ENCODE results near the gene CARS1.

DNA sequence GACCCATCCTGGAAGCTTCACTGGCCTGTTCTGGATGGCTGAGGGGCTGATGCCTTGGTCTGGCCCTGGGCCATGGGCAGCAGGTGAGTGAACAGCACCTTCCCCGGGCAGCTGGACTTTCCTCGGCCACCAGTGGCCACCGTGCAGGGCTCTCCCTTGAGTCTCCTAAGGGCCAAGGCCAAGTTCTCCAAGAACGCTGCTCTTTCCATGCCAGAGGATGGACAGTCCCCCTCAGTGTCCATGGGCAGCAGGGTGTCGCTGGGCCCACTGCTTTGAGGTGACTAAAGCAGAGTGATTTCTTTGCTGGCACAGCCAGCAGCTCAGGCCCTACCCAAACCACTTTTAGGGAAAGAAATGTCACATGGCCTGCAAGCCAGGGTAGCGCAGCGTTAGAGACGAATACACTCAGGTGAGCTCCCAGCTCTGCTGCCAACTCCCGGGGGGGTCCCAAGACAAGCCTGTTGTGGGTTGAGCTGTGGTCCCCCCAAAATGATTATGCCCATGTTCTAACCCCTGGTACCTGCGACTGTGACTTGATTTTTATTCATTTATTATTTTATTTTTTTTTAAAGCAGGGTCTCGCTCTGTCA lies 3.3 kb upstream of the CARS1 start:
- TF ChIP-seq, protein P1, sequence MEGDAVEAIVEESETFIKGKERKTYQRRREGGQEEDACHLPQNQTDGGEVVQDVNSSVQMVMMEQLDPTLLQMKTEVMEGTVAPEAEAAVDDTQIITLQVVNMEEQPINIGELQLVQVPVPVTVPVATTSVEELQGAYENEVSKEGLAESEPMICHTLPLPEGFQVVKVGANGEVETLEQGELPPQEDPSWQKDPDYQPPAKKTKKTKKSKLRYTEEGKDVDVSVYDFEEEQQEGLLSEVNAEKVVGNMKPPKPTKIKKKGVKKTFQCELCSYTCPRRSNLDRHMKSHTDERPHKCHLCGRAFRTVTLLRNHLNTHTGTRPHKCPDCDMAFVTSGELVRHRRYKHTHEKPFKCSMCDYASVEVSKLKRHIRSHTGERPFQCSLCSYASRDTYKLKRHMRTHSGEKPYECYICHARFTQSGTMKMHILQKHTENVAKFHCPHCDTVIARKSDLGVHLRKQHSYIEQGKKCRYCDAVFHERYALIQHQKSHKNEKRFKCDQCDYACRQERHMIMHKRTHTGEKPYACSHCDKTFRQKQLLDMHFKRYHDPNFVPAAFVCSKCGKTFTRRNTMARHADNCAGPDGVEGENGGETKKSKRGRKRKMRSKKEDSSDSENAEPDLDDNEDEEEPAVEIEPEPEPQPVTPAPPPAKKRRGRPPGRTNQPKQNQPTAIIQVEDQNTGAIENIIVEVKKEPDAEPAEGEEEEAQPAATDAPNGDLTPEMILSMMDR (IDR thresholded peaks at IDR 0.05), result no peak
- TF ChIP-seq POLR2A (IDR thresholded peaks at IDR 0.05), result no peak

All from suprapubic skin (tissue), 3 donors.